Activated CD4-positive, CD25-positive, alpha-beta regulatory T cell treated with anti-CD3 and anti-CD28 coated beads, Interleukin-2, amount 50 U/mL, for 72 hours (primary cell): ENCODE results near the gene CSTA.
"Not testable (repeated sequence)": the region's sequence is repeated elsewhere in the genome, so short reads cannot be mapped to it uniquely, and the experiment has no call there.

Source experiments
- DNase-seq: peaks from one replicate; pipeline ENCODE4 v3.0.0; 2021

The CSTA gene

DNA sequence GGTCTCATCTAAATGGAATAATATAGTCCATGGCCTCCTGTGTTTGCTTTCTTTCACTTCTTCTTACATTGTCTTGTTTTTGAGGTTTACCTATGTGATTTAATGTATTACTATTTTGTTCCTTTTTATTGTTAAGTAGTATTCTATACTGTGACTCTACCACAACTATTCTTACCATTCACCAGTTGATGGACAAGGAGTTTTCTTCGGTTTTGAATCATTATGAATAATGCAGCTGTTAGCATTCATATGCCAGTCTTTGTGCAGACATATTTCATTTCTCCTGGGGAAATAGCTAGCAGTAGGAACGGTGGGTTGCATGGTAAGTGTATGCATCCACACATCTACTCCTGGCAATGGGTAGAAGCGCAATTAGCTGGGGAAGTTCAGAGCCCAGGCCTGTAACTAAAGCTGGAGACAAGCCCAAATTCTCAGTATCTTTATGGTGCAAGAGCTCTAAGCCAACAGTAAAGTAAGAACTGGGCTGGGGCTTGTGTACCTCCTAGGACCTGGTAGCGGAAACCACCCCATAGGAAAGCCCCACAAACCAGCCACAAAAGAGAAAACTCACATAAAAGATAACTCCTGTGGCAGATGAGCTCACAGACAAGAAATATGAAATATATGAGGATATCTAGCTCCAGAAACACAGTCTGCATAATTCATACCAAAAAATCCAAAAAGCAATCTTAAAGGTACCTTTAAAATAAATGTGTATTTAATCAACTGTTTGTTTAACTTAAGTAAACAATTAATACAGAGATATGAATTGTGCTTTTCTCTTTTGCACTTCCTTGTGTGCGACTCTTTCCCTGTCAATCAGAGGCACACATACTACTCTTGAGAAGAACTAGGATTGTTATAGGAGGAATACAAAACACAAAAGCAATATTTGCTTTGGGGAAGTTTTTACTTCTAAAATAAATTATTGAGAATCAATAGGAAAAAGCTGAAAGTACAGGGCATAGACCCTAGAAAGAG is 2.7 kb upstream of the CSTA start:
- DNase-seq = no peak

DNA sequence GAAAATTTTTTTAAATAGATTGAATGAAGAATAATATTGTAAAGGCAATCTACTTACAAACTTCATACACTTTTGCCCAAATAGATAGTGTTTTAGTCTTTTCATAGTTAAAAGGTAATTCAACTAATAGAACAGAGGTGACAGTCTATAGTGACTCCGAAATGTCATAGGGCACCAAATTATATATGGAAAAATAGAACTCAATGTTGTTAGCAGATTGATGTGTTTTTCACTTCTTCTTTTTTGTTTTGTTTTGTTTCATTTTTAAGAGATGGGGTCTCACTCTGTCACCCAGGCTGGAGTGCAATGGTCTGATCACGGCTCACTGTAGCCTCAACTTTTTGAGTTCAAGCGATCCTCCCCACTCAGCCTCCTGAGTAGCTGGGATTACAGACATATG is 721 bp downstream of the CSTA start:
- DNase-seq = no peak

DNA sequence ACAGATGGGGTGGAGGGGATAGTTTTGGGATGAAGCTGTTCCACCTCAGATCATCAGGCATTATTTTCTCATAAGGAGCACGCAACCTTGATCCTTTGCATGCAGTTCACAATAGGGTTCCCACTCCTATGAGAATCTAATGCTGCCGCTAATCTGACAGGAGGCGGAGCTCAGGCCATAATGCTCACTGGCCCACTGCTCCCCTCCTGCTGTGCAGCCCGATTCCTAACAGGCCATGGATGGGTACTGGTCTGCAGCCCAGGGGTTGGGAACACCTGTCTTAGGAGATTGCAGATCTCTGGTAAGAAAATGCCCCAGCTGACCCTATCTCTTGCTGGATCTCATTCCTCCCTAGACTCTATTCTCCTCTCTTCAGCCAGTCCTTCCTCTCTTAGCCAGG is 6.8 kb downstream of the CSTA start:
- DNase-seq = no peak

DNA sequence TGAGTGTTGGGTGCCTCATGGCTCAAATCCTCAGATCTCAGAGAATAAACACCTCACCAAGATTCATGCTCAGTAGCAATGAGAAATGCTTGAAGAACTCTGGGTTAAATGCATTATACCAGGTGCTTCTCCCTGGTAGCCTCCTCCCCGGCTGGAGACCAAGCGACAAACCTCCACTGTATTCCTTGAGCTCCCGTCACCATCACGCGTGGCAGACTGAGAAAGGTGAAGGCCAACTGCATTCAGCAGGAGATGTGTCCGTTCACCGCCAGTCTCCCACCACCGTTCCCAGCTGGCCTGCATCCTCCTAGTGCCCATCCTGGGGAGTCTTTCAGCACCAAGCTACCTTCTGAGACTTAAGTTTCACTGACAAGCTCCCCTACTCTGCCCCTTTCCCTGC is 7.5 kb downstream of the CSTA start:
- DNase-seq = no peak

DNA sequence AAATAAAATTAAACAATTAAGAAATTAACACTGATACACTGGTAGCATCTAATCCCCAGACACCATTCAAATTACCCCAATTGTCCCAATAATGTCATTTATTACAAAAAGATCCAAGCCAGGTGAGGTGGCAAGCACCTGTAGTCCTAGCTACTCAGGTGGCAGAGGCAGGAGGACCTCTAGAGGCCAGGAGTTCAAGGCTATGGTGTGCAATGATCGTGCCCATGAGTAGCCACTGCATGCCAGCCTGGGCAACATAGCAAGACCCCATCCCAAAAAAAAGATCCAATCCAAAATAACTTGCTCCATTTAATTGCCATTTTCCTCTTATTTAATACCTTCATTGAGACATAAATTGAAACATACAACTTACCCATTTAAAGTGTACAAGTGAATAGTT is 17.8 kb downstream of the CSTA start:
- DNase-seq = no peak

DNA sequence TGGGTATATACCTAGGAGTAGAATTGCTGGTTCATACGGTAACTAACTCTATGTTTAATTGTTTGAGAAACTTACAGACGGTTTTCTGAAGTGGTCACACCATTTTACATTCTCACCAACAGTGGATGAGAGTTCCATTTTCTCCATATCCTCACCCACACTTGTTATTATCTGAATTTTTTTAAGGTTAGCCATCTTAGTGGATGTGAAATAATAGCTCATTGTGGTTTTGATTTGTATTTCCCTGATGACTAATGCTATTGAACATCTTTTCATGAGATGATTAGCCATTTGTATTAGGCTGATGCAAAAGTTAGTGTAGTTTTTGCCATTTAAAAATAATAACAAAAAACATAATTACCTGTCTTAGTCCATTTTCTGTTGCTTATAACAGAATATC is 18.6 kb downstream of the CSTA start:
- no peak for DNase-seq

DNA sequence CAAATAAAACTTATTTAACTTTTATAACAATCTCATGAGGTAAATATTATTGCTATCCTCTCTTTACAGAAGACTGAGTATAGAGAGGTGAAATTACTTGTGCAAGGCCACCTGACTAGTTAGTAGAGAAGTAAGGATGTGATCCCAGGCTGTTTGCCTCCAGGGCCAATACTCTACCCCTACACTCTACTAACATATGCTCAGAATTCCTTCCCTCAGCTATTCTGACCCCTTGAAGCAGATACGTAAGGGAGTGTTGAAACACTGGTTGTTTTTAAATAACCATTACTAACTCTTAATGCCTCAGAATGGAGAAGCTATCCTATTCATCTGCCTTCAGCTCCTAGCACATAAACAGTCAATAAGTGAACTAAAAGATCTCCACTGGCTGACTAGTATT is 24.1 kb downstream of the CSTA start:
- DNase-seq = no peak

DNA sequence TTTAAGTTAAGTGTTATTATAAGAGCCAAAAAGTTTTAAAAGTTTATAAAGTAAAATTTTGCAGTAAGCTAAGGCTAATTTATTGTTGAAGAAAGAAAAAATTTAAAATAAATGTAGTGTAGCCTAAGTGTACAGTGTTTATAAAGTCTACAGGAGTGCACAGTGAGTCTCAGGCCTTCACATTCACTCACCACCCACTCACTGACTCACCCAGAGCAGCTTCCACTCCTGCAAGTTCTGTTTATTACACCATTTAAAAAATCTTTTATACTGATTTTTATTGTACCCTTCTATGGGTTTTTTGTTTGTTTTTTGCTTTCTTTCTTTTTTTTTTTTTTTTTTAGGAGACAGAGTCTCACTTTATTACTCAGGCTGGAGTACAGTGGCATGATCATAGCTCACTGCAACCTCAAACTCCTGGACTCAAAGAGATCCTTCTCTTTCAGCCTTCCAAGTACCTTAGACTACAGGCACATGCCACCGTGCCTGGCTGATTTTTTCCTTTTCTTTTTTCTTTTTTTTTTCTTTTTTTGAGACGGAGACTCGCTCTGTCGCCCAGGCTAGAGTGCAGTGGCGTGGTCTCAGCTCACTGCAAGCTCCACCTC is 25.9 kb downstream of the CSTA start:
- DNase-seq = no peak

DNA sequence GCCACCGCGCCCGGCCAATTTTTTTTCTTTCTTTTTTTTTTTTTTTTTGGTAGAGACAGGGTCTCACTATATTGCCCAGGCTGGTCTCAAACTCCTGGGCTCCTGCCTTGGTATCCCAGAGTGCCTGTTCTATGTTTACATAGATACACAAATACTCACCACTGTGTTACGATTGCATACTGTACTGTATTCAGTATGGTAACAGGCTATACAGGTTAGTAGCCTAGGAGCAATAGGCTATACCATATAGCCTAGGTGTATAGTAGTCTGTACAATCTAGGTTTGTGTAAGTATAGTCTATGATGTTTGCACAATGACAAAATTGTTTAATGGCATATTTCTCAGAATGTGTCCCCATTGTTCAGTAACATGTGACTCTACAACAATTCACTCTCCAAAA is 26.6 kb downstream of the CSTA start:
- DNase-seq = no peak

DNA sequence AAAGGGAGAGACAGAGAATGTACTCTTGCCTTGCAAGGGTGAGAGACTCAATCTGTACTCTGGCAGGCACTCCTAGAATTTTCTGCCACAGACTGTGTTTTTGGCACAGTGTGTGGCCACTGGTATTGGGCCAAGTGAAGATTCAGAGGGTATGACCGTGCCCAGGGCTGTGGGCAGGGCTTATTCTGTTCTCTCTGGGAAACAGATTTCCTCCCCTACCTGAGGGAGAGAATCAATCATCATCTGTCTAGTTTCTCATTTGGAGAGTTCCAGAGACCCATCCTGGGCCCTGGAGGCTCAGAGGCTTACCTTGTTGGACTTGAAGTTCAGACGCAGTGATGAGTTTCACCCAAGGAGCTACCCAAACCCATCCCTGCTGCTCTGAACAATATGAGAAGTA is 28.2 kb downstream of the CSTA start:
- no peak for DNase-seq

DNA sequence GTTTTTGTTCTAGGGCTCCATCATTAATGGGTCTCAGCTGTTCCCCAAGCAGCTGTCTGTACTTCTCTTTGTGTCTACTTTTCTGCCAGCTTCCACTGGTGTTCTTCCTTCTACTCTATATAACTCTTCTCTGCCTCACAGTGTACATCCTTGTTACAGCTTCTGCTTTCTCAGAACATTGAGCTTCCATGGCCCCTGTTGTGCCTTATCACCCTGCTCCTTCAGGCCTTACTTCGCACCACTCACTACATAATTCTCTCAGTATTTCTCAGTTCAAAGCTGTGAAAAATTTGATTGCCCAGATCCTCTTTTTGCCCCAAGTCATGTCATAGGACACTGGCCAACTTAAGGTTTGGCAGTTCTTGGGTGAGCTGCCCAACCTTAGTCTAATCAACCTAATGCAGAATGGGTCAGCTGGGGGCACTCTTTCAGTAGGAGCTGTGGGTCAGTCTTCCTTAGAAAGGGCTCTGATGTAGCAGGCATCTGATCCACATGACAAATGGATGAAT is 28.9 kb downstream of the CSTA start:
- no peak for DNase-seq

DNA sequence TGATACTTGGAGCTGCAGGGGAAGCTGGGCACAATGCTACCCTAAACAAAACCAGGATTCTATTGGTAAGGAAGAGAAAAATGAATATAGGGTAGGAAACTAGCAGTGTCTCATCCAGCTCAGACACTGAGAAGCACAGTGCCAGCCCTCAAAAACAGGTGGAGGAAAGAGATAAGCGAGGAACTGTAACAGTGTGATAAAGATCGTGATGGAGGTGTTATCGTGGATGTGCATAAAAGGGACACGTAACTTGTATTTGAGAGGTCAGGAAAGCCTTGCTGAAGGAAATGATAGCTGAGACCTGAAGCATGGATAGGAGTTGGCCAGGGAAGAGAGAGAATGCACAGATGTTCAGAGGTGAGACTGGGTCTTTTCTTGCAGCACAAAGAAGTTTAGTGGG is 30.6 kb downstream of the CSTA start:
- no peak for DNase-seq

DNA sequence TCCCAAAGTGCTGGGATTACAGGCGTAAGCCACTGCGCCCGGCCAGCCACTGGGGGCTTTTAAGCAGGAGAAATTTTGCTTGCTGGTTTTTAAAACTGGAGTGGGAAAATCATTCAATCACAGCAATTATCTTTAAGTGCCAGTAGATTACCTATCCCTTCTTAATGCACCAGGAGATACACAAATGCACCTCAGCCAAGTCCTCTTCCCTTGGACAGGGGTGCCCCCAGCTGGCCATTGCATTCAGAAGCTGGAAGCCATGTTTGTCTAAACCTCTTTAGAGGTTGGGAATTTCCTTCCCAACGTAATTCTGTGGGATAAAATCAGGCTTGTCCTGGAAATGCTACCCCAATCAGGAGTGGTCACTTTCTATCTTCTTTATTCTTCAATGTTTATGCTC is 31.4 kb downstream of the CSTA start:
- no peak for DNase-seq

DNA sequence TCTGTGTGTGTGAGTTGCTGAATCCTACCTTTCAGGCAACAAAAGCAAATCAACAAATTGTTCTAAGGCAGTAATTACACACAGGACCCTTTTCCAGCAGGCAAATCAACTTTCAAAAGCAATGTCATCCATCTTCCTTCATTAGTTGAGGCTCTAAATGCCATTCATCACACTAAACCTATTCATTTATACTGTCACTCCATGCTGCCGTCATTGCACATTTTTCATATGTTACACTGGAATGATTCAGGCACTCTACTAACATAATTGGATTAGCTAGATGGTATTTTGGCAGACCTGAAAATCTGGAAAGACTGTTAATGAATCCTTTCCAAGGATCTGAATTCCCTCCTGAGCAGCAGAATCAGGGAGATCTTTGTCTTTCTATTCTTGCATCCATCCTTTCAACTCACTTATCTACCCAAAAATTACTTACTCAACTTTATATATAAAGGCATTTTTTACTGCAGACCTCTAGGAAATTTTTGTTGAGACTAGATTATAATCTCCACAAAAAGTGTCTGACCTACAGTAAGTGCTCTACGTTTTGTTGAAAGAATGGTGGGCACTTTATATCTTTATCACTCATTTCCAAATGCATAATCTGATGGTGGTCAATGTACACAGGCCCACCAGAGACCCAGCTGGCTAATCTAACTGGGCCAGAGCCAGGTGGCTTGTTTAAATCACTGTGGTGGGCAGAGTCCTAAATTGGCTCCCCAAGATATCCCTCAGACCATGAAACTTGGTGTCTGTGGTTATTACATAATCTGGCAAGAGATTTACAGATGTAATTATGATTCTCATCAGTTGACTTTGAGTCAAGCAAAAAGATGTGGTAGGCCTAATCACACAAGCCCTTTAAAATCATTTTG is 33.0 kb downstream of the CSTA start:
- DNase-seq = no peak

DNA sequence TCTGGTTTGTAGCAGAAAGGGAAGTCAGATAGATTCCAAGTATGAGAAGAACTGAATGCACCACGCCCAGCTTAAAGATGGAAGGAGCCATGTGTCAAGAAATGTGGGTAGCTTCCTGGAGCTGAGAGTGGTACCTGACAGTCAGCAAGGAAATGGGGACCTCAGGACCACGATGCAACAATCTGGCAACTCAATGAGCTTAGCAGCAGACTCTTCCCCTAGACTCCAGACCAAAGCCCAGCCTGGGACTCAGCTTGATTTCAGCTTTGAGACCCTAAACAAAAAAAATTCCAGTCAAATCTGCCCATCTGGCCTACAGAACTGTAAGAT is 33.6 kb downstream of the CSTA start:
- no peak for DNase-seq

DNA sequence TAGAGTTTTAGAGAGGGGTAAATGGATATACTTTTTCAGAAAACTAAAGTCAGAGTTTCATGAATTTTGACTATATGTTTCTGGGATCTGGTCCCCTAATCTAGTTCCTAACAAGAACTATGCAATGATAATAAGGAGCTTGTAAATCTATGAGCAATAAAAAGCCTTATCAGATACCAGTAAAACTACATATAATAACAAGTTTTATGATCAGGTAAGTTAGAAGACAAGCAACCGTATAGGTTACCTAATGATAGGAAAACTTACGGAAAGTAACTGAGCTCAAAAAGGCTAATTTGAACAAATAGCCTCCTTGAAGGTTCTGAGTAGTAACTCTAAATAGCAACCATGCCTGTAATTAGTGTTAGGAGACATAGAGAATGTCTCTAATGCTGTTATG is 37.0 kb downstream of the CSTA start:
- DNase-seq = no peak

DNA sequence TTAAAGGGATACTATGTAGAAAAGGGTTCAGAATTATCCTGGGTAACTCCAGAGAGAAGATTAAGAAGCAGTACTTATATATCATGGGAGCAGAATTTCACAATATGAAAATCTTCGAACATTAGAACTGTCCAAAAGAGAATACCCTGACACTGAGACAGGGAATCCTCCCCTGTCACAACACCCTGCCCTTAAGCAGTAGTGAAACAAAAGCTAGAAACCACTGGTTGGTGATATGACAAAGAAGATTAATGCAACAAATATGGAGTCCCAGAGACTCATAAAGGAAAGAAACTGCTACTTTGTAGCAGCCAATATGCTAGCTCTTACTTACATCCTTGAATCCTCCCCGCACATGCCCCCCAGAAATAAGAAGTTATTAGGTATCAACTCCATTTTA is 39.4 kb downstream of the CSTA start:
- no peak for DNase-seq

DNA sequence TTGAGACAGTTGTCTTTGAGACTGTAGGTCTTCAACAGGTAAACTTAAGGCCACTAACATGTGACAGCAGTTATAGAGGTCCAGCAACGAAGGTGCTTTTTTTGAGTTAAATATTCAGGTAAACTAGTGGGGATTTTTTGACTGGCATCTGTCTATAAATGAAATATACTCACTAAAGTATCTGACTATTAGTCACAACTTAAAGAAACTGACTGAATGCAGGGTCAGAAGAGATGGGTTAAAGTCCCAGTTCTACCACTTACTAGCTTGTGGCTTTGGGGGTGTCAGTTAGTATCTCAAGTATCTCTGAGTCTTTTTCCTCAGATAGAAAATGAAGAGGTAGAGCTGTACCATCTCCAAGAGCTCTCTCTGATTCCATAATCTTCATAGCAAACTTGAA is 40.0 kb downstream of the CSTA start:
- DNase-seq = no peak

DNA sequence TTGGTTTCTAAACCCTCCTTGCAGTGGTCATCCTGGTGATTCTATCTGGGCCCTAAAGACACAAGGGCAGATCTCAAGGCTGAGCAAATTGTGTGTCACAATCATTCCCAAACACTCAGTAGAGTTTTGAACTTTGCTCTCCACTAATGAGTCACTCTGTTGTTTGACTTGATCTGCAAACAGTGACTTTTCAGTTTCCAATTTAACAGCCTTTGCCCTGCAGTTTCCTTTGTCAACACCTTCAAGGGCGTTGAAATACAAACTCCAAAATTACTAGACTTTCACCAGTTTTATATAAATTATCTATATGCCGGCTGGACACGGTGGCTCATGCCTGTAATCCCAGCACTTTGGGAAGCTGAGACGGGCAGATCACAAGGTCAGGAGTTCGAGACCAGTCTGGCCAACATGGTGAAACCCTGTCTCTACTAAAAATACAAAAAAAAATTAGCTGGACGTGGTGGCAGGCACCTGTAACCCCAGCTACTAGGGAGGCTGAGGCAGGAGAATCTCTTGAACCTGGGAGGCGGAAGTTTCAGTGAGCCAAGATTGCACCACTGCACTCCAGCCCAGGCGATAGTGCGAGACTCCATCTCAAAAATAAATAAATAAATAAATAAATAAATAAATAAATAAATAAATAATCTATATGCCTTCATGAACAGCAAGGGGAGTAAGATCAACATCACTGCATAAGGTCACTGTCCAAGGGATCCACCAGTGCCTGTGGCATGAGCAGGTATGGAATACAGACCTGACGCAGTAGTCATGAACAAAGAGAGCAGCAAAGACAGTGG is 40.7 kb downstream of the CSTA start:
- not testable (repeated sequence) for DNase-seq

DNA sequence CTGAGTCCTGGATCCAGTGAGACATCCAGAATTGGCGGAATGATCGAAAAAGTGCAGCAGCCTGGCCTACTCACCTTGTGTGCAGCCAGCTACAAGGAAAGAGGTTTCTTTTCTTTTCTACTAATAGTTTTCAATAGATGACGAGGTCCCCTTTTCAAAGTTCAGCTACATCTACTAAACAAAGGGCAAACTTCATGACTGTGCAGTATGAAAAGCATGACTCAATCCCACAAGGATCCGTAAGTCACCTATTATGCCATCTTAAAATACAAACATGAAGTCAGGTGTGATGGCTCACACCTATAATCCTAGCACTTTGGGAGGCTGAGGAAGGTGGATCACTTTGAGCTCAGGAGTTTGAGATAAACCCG is 41.3 kb downstream of the CSTA start:
- DNase-seq = no peak

DNA sequence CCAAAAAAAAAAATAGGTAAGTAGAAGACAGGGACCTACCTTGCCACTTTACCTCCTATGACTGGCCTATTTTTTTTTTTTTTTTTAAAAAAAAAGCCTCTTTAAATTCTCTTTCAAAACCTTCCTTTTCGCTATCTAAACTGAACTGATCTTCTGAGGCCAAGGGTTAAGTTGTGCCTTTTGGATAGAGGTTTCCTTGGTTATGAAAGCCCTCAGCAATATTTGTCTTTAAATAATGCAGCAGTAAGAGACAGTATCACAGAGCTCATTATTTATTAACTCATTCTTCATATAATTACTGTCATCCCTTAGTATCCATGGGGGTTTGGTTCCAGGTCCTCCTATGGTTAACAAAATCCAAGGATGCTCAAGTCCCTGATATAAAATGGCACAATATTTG is 49.0 kb downstream of the CSTA start:
- no peak for DNase-seq

DNA sequence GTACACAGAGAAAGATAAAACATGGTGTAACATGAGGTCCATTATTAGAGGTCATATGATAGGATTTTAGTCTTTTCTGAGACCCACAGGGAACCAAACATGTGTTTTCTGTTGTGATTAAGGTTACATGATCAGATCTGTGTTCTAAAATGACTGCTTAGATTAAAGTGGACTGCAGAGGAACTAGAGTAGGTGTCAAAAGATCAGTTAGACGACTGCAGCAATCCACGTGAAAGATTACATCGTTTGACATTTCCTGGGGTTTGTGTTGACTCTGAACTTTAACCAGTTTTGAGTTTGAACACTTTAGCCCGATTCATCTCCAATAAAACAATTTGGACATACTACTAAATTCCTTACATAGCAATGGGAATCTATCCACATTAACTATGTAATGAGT is 52.9 kb downstream of the CSTA start:
- no peak for DNase-seq
